Measurements from ENCODE around the gene LRSAM1. TPM values are rescaled to one million over a fixed set of nuclear protein-coding genes. Genes with fewer than 3 reads are reported as not detected.
A peak's percentile ranks its signal among the peaks of the same experiment; 100 is the strongest.

LRSAM1 gene
- total and polyA plus RNA-seq, 2 of the 8 experiments (the other 6 are each of a cell fraction or from before 2014, with no cell fraction given), result 9.7 to 18.3 TPM

- peak; percentile 40; the same call in 1 of the 2 replicates for TF ChIP-seq NRF1 (IDR thresholded peaks at IDR 0.05; ENCODE audit: low read depth, low read length)
- TF ChIP-seq EP300 (IDR thresholded peaks at IDR 0.05; ENCODE audit: borderline replicate concordance in 1 of 2, low read depth in 2 of 2, low read length in 2 of 2), result no peak
- TF ChIP-seq NANOG (IDR thresholded peaks at IDR 0.05; ENCODE audit: insufficient read depth, low read depth, low read length, poor library complexity, severe bottlenecking), result no peak
- no peak for TF ChIP-seq CTBP2 (IDR thresholded peaks at IDR 0.05; ENCODE audit: borderline replicate concordance, insufficient read depth, insufficient read length, low read length)
- no peak for TF ChIP-seq CEBPB (IDR thresholded peaks at IDR 0.05; ENCODE audit: low read depth, low read length)
- TF ChIP-seq BACH1 (IDR thresholded peaks at IDR 0.05; ENCODE audit: low read length), result no peak
These were observed 27.2 kb upstream of the LRSAM1 start, which contains the start of gene ZNF79 (continued) for GRCh38 chr9:127423934-127424675.

Data from H1 (cell line).